Measurements from ENCODE around the gene RBPMS2. TPM values are rescaled to one million over a fixed set of nuclear protein-coding genes. Genes with fewer than 3 reads are reported as not detected.
A peak's percentile ranks its signal among the peaks of the same experiment; 100 is the strongest.

RBPMS2 gene
- total and polyA plus RNA-seq, 2 donors (not counting 3 experiments of a cell fraction or from before 2014, with no cell fraction given): 2.3 to 7.8 TPM

DNA sequence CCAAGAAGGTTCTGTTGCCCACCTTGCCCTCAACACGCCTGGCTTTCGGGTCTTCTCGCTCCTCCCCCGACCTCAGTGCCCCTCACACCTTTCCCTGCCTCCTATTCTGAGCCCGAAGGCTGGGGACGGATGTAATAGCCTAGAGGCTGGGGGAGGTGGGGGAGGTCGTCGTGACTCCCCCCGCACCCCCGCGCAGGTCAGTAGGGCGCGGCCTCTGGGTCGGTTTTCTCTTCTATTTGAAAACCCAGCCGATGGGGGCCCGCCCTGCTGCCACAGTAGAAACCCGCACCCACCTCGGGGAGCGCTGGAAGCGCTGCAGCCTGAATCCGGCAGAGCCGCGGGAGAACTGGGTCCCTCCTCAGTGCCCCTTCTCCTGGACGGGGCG lies 1.0 kb upstream of the RBPMS2 start:
- Histone ChIP-seq H3K9me3 (replicated peaks; ENCODE audit: control insufficient read depth, insufficient read depth, low read length) (no peaks in the 10 kb centered on the region), H4K20me1 (replicated peaks; ENCODE audit: control insufficient read depth, extremely low read depth, insufficient read depth, low read length) (no peaks in the 10 kb centered on the region), H3K27ac (ENCODE audit: insufficient read depth, low read depth, low read length) (no peak overlapping the region), H3K4me2 (ENCODE audit: insufficient read depth, low read length) (peak overlapping the region; percentile 67), H3K79me2 (ENCODE audit: control insufficient read depth, insufficient read depth, low read length) (no peaks in the 10 kb centered on the region), H3K4me1 (ENCODE audit: control insufficient read depth, extremely low read depth, insufficient read depth, low read length) (peaks cover 6% of the 10 kb centered on the region), H3K9ac (replicated peaks; ENCODE audit: extremely low read depth, insufficient read depth, low read length) (peak overlapping the region; percentile 16), H2AFZ (ENCODE audit: low read depth, low read length) (peak overlapping the region; percentile 79), H3K36me3 (ENCODE audit: control insufficient read depth in 2 of 2, extremely low read depth in 1 of 2, insufficient read depth in 2 of 2, low read length in 2 of 2) (no peaks in the 10 kb centered on the region), H3K27me3 (ENCODE audit: control insufficient read depth in 2 of 2, insufficient read depth in 2 of 2, low read length in 2 of 2) (peaks cover 0 to 4% of the 10 kb centered on the region in 2 experiments), H3K9me1 (replicated peaks; ENCODE audit: control insufficient read depth, extremely low read depth, insufficient read depth, low read length) (no peaks in the 10 kb centered on the region), H3K4me3 (replicated peaks in 1 of 3; ENCODE audit: insufficient read depth in 1 of 3, low read depth in 1 of 3, low read length in 3 of 3) (peak overlapping the region in 1 of 3 experiments; percentile 59)
- CTCF ChIA-PET: no interaction called here
- TF ChIP-seq FOS (IDR thresholded peaks at IDR 0.05; ENCODE audit: borderline replicate concordance, insufficient read depth, low read length) (no peak), POLR2A (IDR thresholded peaks at IDR 0.05; ENCODE audit: low read depth, low read length) (no peak), MYC (IDR thresholded peaks at IDR 0.05; ENCODE audit: low read depth, low read length) (no peak), JUN (IDR thresholded peaks at IDR 0.05; ENCODE audit: borderline replicate concordance, insufficient read depth, insufficient read length, low read depth) (no peak), GATA2 (IDR thresholded peaks at IDR 0.05; ENCODE audit: insufficient read depth, insufficient read length, low read depth, low read length) (no peak), POLR2AphosphoS5 (IDR thresholded peaks at IDR 0.05; ENCODE audit: insufficient read depth, low read depth, low read length) (no peak), EZH2 (IDR thresholded peaks at IDR 0.05; ENCODE audit: borderline replicate concordance, low read depth, low read length, severe bottlenecking) (no peak)
- TF ChIP-seq, protein P1, sequence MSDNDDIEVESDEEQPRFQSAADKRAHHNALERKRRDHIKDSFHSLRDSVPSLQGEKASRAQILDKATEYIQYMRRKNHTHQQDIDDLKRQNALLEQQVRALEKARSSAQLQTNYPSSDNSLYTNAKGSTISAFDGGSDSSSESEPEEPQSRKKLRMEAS (IDR thresholded peaks at IDR 0.05; ENCODE audit: insufficient read depth, insufficient read length): no peak
- TF ChIP-seq, protein P2, sequence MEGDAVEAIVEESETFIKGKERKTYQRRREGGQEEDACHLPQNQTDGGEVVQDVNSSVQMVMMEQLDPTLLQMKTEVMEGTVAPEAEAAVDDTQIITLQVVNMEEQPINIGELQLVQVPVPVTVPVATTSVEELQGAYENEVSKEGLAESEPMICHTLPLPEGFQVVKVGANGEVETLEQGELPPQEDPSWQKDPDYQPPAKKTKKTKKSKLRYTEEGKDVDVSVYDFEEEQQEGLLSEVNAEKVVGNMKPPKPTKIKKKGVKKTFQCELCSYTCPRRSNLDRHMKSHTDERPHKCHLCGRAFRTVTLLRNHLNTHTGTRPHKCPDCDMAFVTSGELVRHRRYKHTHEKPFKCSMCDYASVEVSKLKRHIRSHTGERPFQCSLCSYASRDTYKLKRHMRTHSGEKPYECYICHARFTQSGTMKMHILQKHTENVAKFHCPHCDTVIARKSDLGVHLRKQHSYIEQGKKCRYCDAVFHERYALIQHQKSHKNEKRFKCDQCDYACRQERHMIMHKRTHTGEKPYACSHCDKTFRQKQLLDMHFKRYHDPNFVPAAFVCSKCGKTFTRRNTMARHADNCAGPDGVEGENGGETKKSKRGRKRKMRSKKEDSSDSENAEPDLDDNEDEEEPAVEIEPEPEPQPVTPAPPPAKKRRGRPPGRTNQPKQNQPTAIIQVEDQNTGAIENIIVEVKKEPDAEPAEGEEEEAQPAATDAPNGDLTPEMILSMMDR (IDR thresholded peaks at IDR 0.05; ENCODE audit: extremely low read depth in 1 of 2, insufficient read depth in 1 of 2, low read depth in 1 of 2, low read length in 2 of 2): no peak
- BruUV-seq (replicated peaks): no TSS peak
- POLR2A ChIA-PET: no interaction called here
- DNase-seq (ENCODE audit: low read depth, low spot score): no peak
- dilution Hi-C loops (cut with MboI; ENCODE audit: extremely low pct_ligation_motif_present, low sequenced_read_pairs): no loop called here
- intact Hi-C loops (cut with micrococcal nuclease): no loop called here
- FAIRE-seq: no peak

Data from endothelial cell of umbilical vein (primary cell).